ENCODE data around the gene SLAIN1.

SLAIN1 gene

GRCh38 chr13:77715233-77715891 is 17.9 kb downstream of the SLAIN1 start:
- no peak for DNase-seq

- DNase-seq, result no peak
Observed at GRCh38 chr13:77716692-77717091, 19.2 kb downstream of the SLAIN1 start.

- no peak for DNase-seq
Observed at GRCh38 chr13:77717508-77717907, 20.0 kb downstream of the SLAIN1 start.

- DNase-seq, result no peak
Observed at GRCh38 chr13:77719128-77719527, 21.6 kb downstream of the SLAIN1 start.

GRCh38 chr13:77720988-77721387 is 23.5 kb downstream of the SLAIN1 start:
- no peak for DNase-seq

GRCh38 chr13:77724092-77724491 is 26.6 kb downstream of the SLAIN1 start:
- DNase-seq, result no peak

GRCh38 chr13:77725071-77725470 is 27.6 kb downstream of the SLAIN1 start:
- no peak for DNase-seq

- DNase-seq, result no peak
Observed at GRCh38 chr13:77728265-77729125, 31.0 kb downstream of the SLAIN1 start.

- DNase-seq, result no peak
Observed at GRCh38 chr13:77729502-77730221, 32.2 kb downstream of the SLAIN1 start.

GRCh38 chr13:77730572-77730971 is 33.1 kb downstream of the SLAIN1 start:
- no peak for DNase-seq

GRCh38 chr13:77732287-77732686 is 34.8 kb downstream of the SLAIN1 start:
- DNase-seq, result no peak

GRCh38 chr13:77733674-77734073 is 36.2 kb downstream of the SLAIN1 start:
- DNase-seq, result no peak

- no peak for DNase-seq
Observed at GRCh38 chr13:77737583-77738200, 40.2 kb downstream of the SLAIN1 start.

GRCh38 chr13:77740097-77740735 is 42.7 kb downstream of the SLAIN1 start:
- DNase-seq, result no peak

- DNase-seq, result peak; percentile 66
Observed at GRCh38 chr13:77740931-77741596, 43.6 kb downstream of the SLAIN1 start.

- DNase-seq, result peak; percentile 34
Observed at GRCh38 chr13:77741597-77741972, 44.1 kb downstream of the SLAIN1 start.

GRCh38 chr13:77742801-77743200 is 45.3 kb downstream of the SLAIN1 start:
- no peak for DNase-seq

- DNase-seq, result no peak
Observed at GRCh38 chr13:77745784-77746183, 48.3 kb downstream of the SLAIN1 start.

GRCh38 chr13:77749344-77749880 is 51.9 kb downstream of the SLAIN1 start:
- peak; percentile 26 for DNase-seq

GRCh38 chr13:77751513-77752456 is 54.3 kb downstream of the SLAIN1 start:
- DNase-seq, result peak; percentile 67

Measured in retina (tissue), 1 donor.